8988T (cell line): ENCODE data around the gene CCDC127.
"Not testable (repeated sequence)": the region's sequence is repeated elsewhere in the genome, so short reads cannot be mapped to it uniquely, and the experiment has no call there.

Experiments
- DNase-seq: peaks from one replicate; pipeline ENCODE4 v3.0.0; 2011

Gene CCDC127

DNA sequence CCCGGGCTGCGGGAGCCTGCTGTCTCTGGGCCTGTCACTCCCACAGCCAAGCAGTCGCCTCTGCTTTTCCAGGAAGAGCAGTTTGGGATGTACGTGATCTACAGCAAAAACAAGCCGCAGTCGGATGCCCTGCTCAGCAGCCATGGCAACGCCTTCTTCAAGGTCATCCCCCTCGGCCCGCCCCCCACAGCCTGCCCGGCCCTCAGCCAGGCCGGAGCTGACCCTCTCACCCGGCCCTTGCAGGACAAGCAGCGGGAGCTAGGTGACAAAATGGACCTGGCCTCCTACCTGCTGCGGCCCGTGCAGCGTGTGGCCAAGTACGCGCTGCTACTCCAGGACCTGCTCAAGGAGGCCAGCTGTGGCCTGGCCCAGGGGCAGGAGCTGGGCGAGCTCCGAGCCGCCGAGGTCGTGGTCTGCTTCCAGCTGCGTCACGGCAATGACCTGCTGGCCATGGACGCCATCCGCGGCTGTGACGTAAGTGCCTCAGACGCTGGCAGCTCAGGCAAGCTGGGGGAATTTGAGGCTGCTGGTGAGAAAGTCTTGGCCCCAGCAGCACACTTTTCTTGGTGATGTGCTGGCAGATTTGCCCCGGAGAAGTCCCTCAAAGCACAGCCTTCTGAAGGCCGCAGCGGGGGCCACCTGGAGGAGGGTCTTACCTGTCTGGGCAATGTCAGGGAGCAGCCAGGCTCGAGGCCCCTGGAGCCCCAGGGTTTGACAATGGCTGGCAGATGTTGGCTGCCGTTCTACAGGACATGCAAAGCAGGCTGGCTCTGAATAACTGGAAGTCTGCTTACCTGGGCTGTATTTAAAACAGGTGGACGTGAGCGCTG, 46.8 kb downstream of the CCDC127 start:
- DNase-seq, result peak; percentile 23

DNA sequence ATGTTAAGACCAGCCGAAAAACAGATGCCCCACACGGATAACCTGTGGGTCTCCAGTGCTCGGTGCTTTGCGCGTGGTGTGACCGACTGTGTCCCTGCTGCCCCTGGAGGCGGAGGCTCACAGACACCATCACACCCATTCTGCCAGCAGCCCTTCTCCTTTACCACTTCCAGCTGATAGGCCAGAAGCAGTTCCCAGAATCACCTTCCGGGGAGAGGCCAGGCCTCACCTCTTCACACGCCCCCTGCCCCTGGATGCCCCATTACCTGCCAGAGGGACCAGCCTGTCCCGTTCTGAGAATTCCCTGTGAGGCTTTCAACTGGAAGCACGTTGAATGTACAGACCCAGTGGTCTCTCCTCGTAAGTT, 48.2 kb downstream of the CCDC127 start:
- peak; percentile 32 for DNase-seq

DNA sequence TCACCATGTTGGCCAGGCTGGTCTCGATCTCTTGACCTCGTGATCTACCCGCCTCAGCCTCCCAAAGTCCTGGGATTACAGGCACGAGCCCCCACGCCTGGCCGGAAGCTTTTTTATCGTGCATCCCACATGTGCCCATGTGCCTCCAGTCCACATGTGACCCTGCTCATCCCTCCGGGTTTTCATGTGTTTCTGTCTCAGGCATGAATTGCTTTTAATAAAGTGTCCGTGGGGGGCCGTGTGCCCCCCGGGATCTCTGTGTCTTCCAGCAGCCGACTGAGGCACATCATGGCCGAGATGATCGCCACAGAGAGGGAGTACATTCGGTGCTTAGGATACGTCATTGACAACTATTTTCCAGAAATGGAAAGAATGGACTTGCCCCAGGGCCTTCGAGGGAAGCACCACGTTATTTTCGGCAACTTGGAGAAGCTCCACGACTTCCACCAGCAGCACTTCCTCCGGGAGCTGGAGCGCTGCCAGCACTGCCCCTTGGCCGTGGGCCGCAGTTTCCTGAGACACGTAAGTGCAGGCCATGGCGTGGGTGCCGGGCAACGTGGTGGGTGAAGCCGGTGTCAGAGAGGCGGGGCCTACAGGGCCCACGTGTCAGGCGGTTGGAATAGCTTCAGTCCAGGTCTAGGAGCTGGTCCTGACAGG, 48.8 kb downstream of the CCDC127 start:
- peak; percentile 21 for DNase-seq

DNA sequence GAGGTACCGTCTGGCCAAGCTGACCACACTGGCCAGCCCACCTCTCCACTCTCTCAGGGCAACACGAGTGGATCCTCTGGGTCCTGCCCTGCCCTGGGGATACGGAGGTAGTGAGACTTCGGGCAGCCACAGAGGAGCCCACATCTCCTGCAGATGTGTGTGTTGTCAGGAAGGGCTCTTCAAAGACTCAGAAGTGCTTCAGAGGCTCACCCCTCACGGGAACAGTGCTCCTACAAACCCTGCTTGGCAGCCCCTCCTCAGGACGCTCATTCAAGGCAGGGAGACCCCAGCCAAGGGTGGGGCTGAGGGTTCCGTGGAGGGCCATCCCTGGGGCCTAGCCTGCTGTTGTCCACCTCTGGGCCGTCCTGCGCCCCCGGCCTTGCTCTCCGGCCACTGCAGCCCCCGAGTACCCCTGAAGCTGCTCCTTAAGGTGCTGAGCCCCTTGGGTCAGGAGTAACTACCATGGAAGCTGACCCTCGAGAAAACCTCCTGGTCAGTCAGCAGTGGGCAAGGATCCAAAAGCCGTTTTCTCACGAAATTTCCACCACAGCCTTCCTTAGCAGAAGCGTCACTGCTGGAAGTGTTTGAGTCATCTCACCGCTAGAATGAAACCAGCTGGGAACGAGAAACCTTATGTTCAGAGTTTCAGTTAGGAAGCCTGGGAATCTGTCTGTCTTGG, 49.8 kb downstream of the CCDC127 start:
- DNase-seq, result peak; percentile 52

DNA sequence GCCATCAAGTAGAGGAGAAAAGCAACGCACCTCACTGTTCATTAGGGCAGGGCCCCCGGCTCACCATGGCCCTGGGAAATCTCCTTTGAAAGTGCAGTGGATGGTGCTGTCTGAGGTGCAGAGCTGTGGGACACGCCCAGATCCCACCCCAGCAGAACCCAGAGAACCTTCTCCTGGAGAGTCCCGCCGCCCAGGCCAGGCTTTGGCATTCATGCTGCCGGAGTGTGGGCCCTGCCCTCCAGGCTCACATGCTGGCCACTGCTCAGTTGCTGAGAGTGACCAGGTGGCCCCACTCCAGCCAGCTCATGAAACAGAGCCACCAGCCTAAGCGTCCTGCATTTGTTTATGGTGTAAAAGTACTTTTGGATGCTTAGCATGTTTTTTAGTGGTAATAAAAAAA, 50.4 kb downstream of the CCDC127 start:
- peak; percentile 41 for DNase-seq

DNA sequence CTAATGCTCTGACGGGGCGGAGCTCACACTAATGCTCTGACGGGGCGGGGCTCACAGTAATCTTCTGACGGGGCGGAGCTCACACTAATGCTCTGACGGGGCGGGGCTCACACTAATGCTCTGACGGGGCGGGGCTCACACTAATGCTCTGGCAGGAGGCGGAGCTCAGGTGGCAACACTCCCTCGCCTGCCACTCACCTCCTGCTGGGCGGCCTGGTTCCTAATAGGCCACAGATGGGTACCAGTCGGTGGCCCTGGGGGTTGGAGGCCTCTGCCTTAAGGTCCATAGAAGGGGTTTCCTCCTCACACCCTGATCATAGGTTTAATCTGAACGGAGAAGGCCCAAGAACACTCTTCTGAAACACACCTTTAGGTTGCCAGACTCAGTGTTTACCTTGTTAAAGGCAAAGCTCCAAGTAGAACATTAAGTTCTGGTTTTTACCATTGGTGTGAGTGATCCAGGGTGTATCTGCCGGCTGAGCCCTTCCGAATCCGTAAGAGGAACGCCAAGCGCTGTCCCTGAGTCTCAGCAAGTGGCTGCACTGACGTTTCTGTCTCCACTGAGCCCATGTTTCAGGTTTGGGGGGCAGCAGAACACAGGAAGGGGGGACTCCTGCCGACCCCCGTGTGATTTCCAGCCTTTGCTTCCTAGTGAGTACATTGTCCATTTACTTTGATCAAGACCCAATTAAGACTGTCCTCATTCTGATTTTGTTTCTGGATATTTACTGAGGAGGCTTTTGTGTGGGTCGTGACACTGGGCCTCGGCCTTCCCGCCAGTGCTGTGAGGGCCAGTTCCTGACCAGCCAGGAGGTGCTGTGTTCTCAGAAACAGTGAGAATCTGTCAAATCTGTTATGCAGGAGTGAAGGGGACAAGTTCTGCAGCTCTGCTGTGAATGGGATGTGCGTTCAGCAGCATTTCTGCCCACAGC, 51.2 kb downstream of the CCDC127 start:
- DNase-seq, result peak; percentile 33

DNA sequence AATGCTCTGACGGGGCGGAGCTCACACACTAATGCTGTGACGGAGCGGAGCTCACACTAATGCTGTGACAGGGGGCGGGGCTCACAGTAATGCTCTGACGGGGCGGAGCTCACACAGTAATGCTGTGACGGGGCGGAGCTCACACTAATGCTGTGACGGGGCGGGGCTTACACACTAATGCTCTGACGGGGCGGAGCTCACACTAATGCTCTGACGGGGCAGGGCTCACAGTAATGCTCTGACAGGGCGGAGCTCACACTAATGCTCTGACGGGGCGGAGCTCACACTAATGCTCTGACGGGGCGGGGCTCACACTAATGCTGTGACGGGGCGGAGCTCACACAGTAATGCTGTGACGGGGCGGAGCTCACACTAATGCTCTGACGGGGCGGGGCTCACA, 53.2 kb downstream of the CCDC127 start:
- DNase-seq, result not testable (repeated sequence)

DNA sequence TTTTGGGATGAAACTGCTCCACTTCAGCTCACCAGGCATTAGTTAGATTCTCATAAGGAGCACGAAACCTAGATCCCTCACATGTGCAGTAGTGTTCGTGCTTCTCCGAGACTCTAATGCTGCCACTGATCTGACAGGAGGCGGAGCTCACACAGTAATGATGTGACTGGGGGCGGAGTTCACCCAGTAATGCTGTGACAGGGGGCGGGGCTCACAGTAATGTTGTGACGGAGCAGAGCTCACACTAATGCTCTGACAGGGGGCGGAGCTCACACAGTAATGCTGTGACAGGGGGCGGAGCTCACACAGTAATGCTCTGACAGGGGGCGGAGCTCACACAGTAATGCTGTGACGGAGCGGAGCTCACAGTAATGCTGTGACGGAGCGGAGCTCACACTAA, 53.7 kb downstream of the CCDC127 start:
- no peak for DNase-seq

DNA sequence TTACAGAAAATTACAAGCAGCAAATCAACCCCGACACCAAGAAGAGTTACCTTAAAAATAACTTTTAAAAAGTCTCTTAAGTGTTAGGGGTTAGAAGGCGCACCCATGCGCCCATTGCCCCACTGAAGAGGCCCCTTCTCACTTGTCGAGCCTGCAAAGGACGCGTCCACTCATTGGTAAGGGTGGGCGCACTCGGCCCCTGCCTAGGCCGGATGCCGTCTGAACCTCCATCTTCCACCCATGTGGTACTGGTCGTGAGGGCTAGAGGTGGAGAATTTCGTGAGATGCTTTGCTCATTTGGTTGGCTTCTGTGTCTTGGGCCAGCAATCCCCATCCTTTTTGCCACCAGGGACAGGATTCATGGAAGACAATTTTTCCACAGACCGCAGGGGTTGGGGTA, 54.1 kb downstream of the CCDC127 start:
- no peak for DNase-seq

DNA sequence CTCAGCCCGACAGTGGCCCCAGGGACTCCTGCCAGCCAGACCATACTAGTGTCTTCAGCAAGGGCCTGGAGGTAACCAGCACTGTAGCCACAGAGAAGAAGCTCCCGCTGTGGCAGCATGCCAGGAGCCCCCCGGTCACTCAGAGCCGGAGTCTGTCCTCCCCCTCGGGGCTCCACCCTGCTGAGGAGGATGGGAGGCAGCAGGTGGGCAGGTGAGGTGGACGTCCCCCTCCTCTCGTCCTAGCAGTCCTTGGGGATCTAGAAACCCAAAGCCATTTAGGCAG, 54.7 kb downstream of the CCDC127 start:
- DNase-seq, result no peak

DNA sequence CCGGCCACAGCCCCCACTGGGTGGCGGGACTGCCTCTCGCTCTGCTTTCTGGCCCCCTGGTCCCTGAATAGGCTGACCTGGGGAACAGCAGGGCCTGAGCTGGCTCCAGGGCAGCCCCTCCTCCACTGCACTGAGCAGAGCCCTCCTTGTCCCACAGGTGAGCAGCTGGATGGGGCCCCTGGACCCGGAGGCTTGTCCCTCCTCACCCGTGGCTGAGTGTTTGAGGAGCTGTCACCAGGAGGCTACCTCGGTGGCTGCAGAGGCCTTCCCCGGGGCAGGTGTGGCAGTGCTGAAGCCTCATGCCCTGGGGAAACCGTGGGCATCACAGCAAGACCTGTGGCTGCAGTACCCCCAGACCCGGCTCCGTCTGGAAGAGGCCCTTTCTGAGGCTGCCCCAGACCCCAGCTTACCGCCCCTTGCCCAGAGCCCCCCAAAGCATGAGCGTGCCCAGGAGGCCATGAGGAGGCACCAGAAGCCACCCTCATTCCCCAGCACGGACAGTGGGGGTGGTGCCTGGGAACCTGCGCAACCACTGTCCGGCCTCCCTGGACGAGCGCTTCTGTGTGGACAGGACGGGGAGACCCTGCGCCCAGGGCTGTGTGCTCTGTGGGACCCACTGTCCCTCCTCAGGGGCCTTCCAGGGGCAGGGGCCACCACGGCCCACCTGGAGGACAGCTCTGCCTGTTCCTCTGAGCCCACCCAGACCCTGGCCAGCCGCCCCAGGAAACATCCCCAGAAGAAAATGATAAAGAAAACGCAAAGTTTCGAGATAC, 55.2 kb downstream of the CCDC127 start:
- no peak for DNase-seq

DNA sequence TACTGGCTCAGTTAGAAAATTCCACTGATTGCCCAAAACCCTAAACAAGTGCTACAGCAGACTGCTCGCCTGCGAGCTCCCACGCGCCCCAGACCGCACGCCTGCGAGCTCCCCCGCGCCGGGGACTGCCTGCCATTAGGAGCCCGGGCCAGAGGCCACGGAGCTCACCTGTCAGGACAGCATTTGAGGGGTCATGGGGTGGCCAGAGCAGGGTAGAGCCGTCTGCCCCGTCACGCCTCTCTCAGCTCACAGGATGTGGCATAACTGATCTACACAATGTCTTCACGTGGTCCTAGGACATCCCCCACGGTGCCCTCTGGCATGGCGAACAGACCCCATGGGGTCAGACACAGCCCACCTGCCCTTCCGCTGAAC, 55.8 kb downstream of the CCDC127 start:
- DNase-seq, result no peak

DNA sequence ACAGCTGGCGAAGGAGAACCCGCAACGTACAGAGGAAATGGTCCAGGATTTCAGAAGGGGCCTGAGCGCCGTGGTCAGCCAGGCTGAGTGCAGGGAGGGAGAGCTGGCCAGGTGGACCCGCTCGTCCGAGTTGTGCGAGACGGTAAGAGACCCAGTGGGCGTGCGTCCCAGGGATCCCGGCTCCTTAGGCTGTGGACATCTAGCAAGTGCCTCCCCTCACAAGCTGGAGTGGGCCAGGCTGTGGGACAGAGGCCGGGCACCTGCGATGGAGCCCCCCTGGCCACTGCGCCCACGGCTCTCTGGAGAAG, 56.2 kb downstream of the CCDC127 start:
- no peak for DNase-seq

DNA sequence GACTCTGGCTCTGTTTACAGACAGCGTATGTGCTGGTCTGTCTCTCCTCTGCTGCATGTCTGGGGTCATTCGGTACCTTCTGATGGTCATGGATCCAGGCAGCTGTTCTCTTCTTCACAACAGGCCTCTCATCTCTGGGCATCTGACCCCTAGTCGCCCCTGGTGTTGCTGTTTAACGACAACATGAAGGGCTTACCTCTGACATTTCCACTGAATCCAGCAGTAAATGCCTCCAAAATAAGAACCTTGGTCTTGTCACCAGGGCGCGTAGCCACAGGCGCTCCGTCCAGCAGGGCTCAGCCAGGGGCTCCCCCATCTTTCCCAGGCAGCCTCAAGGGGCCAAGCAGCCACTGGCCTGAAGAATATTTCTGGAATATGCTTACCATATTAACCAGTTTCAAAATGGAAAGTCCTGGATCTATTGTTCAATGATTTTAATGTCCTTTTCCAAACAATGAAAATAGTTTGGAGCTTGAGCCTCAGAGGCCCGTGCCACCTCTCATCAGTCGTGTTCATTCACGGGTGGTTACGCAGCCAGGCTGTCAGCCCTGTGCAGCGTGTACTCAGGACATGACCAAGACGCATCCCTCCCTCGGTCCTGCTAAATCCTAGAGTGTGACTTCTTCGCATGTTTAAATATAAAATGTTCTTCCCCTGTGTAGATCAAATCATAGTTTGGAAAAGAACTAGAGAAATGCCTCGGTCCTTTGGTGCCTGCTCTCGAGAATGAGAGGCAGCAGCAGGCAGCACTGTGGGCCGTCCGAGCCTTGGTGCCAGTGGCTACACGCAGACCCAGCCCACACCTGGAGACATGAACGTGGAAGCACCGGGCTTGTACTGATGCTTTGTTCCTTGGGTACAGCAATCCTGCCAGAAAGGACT, 56.8 kb downstream of the CCDC127 start:
- DNase-seq, result no peak

DNA sequence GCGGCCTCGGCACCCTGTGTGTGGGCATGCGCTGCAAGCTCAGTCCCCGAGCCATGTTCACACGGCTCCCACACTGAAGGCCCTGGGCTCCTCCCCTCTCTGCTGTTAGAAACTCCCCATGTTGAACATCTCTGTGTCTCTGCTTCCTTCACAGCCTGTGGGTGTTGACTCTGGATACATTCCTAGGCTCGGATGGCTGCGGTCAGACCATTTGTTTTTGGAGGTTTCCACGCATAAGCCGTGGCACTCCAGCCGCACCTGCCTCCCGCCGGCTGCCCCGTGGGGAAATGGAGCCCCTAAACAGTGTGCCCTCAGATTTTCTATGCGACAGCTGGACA, 57.8 kb downstream of the CCDC127 start:
- DNase-seq, result peak; percentile 21

DNA sequence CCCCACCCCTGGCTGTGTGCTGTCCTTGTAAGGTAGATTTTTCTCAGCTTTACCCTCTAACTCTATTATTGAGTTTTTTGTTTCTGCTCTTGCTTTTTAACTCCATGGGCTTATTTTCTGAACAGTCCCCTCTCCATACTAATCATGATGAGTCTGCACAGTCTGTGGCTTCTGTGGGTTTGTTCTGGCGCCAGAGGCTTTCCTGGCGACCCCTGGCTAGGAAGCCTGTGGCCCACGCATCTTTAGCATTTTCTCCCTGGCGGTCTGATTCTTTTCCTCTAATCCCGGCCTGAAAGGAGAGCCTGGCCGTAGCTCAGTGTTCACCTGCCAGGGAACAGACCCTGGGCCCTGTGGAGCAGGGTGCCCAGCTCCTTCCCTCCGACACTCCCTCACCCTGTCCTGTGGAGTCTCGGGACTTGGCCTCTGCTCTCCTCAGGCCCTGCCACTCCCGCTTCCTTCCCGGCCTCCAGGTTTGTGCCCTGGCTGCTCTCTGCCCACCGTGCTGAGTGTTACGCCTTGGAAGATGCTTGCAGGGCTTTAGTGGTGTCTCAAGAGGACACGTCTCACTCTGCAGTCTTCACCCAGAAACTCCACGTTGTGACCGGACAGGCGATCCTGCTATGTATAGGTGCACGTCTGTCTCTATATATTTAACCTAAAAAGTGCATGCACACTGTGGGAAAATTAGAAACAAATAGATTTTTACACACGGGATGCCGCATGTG, 58.3 kb downstream of the CCDC127 start:
- DNase-seq, result peak; percentile 27

DNA sequence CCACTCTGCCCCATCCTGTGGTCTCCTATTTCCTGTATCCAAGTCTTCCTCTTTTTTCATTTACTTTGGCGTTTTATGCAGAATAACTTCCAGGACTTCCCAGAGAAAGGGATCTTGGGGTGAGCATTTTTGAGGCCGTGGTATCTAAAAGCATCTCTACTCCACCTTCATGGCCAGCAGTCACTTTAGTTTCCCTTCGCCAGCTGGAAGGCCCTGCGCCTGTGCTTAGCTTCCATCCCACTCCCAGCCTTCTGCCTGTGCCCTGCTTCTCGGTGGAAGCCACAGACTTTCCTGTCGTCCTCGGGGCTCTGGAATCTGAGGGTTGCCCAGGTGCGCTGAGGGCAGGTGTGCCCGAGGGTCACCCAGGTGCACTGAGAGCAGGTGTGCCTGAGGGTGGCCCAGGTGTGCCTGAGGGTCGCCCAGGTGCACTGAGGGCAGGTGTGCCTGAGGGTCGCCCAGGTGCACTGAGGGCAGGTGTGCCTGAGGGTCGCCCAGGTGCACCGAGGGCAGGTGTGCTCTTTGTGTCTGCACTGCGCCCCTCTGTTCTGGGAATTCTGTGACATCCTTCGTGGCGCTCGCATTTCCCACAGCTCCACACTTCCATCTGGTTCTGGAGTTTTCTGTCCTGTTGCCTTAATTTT, 59.0 kb downstream of the CCDC127 start:
- no peak for DNase-seq

DNA sequence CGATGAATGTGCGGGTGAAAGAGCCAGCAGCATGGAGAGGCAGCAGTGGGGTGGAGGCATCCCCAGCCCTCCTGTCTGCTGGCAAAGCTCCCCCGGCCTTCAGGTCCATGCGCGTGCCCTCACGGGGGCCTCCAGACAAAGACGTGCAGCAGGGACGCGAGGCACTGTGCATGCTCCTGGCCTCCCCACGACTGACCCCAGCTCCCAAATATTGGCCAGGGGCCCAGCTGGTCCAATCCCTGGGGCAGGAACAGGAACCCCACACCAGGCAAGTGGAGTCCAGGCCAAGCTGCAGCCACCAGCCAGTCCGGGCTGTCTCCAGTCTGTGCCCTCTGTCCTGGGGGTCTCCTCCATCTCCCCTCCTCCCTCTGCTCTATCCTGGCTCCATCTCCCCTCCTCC, 60.2 kb downstream of the CCDC127 start:
- DNase-seq, result no peak

DNA sequence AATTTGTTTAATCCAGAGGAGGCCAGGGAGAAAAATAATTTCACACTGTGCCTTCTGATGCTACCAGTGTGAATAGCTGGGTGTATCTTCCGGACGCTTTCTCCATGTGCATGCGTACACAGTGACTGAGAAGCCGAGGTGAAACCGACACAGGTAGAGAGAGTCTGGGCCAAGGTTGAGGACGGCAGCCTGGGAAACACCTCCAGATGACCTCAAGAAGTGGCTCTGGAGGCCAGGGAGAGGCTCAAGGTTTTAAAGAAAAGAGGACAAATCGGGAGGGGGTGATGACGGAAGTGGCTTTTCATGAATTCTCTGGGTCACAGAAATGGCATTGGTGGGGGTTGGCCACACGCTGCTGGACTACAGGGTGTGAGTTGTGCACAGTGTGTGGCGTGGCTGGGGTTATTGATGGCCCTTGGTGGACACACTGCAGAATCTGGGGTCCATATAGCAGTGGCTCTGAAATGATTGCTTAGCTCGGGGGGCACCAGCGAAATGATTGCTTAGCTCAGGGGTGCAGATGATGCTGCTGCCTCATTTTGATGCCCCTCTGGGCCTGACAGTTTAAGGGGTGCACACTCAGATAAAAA, 60.7 kb downstream of the CCDC127 start:
- DNase-seq, result no peak
